ENCODE data around the gene QRICH1.

DNA sequence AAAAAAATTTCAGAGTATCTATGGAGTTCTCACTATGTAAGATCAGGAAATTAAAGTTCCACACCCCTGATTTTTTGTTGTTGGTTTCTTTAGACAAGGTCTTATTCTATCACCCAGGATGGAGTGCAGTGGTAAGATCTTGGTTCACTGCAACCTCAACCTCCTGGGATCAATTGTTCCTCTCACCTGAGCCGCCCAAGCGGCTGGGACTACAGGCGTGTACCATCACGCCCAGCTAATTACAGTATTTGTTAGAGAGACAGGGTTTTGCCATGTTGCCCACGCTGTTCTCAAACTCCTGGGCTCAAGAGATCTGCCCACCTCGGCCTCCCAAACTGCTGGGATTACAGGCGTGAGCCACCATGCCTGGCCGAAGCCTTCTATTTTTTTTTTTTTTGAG is 12.4 kb downstream of the QRICH1 start:
- TF ChIP-seq, protein P1, sequence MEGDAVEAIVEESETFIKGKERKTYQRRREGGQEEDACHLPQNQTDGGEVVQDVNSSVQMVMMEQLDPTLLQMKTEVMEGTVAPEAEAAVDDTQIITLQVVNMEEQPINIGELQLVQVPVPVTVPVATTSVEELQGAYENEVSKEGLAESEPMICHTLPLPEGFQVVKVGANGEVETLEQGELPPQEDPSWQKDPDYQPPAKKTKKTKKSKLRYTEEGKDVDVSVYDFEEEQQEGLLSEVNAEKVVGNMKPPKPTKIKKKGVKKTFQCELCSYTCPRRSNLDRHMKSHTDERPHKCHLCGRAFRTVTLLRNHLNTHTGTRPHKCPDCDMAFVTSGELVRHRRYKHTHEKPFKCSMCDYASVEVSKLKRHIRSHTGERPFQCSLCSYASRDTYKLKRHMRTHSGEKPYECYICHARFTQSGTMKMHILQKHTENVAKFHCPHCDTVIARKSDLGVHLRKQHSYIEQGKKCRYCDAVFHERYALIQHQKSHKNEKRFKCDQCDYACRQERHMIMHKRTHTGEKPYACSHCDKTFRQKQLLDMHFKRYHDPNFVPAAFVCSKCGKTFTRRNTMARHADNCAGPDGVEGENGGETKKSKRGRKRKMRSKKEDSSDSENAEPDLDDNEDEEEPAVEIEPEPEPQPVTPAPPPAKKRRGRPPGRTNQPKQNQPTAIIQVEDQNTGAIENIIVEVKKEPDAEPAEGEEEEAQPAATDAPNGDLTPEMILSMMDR (IDR thresholded peaks at IDR 0.05): no peak
- TF ChIP-seq POLR2A (IDR thresholded peaks at IDR 0.05): no peak
